T follicular helper cell (primary cell): ENCODE data around the gene VTI1A.
"Not testable (repeated sequence)": the region's sequence is repeated elsewhere in the genome, so short reads cannot be mapped to it uniquely, and the experiment has no call there.

Experiments
- DNase-seq: peaks from one replicate; pipeline ENCODE4 v3.0.0-alpha.2; 2020; ENCODE audit warnings: low read depth

The VTI1A gene

DNA sequence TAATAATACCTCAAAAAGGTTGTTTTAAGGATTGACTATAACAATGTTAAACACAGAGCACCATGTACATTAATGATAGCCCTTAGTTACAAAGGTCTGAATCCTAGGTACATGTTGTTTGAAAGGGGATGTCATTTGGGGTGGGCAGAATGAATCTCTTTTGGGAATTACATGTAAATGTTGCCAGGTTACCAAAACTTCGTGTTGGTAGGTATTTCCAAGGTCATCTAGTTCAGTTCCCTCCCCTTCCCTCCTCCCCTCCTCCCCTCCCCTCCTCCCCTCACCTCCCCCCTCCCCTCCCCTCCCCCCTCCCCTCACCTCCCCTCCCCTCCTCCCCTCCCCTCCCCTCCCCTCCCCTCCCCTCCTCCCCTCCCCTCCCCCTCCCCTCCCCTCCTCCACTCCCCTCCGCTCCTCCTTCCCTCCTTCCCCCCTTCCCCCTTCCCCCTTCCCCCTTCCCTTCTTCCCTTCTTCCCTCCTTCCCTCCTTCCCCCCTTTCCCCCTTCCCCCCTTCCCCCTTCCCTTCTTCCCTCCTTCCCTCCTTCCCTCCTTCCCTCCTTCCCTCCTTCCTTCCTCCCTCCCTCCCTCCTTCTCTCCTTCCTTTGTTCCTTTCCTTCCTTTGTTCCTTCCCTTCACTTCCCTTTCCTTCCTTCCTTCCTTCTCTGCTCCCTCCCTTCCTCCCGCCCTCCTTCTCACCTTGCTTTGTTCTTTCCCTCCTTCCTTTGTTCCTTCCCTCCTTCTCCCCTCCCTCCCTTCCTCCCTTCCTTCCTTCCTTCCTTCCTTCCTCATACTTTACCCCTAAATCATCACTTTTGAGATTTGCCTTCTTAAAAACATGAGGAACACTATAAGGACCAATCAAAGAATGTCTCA is 8.1 kb downstream of the VTI1A start:
- DNase-seq: no peak

DNA sequence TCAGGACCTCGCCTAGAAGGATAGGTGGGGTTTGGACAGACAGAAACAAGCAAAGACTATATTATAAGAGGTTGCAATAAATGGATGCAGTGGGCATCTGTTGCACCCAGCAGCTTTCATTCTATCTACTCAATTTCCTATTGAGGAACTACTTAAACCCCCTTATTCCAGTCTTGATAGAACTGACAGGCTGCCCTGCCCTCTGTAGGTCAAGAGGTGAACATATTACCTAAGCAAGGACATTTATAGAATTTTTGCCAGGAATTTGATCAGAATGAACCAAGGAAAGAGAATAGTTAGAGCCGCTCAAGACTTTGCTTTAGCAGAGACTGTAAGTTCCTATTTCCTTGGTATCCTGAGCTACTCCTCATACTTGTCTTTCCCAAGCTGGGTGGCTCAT is 9.5 kb downstream of the VTI1A start:
- DNase-seq: no peak

DNA sequence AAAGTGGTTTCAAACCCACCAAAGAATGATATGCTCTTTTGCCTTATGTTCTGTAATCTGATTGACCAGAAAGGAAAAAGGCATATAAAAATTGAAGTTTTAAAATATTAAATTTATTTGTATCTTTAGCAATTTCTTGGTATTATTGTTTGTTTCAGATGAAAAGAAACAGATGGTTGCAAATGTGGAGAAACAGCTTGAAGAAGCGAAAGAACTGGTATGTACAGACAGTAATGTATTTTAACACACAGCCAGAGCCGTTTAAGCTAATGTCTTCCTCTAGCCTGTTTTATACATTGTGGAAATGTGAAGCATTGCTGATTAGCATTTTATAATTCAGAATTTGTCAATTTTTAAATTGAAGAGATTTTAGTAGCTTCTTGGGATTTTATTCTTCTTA is 13.4 kb downstream of the VTI1A start:
- DNase-seq: no peak

DNA sequence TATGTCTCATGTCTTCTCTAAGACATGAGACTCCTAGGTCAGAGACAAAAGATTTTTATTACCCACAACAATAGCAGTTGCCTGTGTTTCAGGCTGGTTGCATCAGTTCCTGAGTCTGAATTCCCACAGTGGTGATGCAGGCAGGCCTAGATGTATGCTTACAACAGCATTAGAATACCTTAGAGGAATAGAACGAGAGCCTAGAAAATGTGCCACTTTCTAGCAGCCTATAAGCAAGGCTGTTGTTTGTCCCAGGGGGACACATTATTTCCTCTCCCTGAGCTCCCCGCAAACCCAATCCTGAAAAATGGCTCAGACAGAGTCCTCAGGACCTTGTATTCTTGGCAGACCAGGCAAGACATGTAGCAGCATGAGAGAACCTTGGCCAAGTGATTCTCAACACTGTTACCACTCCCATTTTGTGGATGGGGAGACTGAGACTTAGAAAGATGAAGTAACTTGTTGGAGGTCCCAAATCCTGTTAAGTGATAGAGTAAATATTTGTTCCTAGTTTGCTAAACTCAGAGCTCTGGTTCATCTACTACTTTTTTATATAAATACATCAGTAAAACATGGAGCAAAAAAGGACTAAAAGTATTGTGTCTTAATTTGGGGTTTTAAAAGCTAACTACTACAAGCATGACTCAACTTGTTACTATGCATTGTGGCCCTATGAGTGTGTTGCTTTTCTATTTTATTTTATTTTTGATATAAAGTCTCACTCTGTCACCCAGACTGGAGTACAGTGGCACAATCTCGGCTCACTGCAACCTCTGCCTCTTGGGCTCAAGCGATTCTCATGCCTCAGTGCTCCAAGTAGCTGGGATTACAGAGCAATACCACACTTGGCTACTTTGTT is 14.2 kb downstream of the VTI1A start:
- DNase-seq: no peak

DNA sequence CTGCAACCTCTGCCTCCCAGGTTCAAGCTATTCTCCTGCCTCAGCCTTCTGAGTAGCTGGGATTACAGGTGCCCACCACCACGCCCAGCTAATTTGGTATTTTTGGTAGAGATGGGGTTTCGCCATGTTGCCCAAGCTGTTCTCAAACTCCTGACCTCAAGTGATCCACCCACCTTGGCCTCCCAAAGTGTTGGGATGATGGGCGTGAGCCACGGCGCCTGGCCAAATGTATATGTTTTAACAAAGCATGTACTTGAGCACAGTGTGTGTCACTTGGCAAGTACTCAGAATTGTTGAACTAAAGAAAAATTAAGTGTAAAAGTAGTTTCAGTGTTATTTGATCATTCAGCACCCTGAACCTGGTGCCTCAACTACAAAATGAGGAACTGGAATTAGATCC is 17.1 kb downstream of the VTI1A start:
- DNase-seq: not testable (repeated sequence)

DNA sequence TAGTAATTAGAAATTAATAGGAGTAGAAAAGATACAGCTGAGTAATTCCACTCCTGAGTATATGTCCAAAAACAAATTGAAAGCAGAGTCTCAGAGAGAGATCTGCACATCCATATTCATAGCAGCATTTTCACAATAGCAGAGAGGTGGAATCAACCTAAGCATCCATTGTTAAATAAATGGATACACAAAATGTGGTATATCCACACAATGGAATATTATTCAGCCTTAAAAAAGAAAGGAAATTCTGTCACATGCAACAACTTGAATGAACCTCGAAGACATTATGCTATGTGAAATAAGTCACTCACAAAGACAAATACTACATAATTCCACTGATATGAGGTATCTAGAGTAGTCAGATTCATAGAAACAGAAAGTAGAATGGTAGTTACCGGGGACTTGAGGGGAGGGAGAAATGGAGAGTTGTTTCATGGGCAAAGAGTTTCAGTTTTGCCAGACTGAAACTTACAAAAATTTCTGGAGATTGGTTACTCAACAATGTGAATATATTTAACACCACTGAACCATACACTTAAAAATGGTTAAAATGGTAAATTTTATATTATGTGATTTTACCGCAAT is 18.4 kb downstream of the VTI1A start:
- no peak for DNase-seq

DNA sequence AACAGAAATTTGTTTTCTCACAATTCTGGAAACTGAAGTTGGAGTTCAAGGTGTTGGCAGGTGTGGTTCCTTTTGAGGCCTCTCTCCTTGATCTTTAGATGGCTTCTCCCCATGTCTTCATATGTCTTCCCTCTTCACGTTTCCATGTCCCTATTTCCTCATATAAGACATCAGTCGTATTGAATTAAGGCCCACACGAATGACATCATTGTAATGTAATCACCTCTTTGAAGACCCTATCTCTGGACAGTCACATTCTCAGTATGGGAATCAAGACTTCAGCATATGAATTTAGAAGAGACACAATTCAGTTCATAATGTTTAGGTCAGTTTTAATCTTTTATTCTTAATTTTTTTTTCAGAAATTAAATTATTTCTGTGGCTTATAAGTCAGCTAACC is 19.8 kb downstream of the VTI1A start:
- no peak for DNase-seq

DNA sequence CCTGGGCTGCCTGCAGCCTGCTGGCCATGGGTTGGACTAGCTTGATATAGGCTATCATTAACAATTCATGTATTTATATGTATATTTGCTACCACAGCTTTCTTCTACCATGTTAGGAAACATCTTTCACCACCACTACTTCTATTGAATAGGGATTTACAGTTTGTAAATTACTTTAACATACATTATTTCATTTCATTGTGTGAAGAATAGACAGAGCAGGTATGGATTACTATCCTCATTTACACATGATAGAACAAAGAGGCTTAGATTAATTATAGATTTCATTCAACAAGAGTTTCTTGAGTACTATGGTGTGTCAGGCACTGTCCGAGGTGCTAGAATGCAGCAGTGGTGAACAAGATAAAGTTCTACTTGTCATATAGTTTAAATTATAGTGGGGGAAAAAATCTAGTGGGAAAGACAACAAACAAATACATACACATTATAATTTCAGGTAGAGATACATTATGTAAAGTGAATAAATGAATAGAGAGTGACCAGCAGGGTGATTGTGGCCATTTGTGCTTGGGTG is 20.6 kb downstream of the VTI1A start:
- DNase-seq: no peak

DNA sequence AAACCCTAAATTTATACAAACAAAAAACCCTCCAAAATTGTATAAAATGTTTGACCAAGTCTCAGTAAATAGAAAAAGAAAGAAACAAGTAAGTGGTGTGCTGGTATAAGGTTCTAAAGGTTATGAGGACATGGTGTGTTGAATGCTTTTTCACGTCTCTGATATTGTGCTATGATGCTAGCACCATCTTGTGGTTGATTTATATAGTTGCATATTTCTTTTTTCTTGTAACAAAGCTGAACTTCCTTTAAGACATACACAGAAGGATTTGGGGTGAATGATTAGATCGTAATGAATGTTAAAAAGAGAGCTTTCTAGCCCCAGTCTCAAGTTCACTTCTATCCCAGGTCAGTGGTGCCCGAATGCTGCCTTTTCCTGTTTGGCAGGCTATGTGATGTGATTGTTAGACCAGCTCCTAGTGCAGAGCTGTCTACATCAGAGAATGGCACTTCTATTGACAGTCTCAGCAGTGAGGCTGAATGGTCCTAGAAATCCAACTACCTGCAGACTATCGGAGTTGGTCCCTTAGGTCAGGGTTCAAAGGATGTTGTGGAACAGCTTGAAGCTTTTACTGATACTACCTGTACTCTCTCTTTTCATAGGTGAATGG is 25.0 kb downstream of the VTI1A start:
- no peak for DNase-seq

DNA sequence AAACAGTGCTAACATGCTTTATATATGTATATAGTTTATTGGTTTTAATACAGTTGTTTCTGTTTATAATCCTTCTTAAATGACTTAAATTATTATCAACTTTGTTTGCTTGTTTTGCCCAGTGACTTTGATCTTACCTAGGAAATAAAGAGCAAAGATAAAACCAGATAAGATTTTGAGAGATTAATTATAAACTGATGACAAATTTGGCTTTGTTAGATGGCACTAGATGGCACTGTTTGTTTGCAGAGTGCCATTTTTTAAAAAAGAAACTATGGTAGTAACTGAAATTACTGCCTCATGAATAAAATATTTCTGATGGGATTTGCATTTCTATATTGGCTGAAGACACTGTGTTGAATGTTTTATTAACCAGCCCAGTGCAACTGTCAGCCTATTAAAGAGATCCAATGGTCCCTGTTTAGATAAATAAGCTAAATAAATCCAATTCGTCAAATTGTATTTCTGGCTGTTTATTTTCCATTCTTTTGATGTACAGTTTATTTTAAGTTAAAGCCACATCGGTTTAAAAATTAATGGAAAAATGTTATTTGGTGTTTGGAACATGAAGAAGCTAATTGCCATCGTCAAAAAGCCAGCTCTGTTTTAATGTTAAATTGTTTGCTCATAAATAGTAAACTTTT is 28.7 kb downstream of the VTI1A start:
- DNase-seq: no peak

DNA sequence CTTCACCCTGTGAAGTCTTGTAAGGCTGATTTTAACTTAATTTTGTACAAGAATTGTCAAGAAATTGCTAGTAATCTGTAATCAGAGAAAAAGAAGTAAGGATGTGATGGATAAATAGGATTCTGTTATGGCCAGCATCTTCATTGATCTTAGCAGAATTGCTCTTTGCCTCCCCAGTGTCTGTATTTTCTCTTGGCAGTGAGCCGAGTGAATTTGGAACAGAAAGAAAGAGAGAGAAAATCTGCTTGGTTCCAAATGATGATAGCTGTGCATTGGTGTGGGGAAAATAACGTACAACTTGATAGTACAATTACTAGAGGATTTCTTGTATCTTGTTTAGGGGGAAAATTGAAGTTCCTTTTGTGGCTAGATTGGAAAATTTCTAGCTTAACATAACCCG is 34.6 kb downstream of the VTI1A start:
- no peak for DNase-seq

DNA sequence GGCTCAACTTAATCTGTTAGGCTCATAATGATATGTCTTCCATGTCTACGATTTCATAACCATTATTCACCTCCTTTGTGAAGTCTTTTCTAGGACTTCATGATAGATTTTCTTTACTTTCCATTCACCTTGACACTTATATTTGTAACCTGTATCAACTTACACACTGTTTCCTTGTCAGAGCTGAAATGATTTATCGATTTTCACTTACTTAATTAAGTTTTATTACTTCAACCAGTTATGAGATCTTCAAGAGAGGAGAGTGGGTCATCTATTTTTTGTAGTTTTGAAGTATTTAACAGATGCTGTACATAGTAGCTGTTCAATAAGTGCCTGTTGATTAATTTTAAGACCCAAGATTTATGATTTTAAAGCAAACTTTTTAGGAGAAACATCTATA is 37.4 kb downstream of the VTI1A start:
- DNase-seq: no peak

DNA sequence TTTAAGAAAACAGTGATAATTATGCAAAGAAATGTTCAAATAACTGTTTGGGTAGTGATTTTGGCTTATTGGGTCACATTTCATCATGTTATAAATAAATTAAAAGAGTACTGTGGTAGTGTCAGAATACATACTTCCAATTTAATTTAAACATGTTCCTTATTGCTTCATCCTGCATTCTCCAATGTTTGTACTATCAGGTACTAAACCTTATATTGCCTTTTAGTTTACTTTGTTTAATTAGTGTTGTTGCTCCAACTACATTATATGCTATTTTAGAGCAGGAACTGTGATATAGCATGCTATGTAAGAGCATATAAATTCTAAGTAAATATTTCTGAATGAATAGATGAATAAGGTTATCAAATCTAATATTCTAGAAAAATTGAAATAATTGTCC is 40.9 kb downstream of the VTI1A start:
- DNase-seq: no peak

DNA sequence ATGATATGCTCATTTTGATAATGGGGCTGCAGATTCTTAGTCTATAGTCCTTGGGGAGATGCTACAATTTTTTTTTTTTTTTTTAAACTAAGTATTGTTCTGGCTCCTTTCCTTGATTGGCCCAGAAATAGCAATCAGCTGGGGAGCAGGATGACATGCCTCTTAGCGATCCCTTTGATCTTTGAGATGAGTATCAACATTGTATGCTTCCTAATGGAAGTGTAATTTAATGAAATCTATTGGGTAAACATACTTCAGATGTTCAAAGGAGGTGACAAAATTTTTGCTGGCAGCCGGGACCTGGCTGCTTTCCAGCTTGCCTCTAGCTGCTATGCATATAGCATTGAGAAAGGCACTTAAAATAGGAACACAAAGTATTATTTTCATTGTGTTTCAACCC is 43.5 kb downstream of the VTI1A start:
- no peak for DNase-seq

DNA sequence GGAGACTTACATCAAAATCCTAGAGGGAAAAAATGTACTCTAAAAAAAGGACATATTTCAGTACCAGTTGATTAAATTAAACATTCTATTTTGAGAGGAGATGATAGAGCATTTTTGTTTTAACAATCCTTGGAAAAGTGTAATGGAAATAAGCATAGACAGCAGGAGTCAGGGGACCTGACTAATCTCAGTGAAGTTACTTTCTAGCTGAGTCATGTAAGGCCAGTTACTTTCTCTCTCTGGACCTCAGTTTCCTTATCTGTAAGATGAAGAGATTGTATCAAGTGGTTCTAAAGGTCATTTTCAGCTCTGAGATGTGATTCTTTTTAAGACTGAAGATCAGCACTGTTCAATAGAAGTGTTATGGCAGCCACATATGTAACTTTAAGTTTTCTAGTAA is 44.1 kb downstream of the VTI1A start:
- DNase-seq: no peak

DNA sequence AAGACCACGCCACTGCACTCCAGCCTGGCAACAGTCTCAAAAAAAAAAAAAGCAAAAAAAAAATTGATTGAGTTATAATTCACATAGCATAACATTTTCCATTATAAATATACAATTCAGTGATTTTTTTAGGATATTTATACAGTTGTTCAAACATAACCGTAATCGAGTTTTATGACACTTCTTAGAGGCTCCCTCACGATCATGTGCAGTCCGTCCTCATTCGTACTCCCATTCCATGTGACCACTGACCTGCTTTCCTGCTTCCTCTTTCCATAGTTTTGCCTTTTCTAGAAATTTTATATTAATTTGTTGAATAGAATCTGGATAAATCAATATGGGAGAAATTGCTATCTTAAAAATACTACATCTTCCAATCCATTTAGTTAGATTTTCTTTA is 45.7 kb downstream of the VTI1A start:
- no peak for DNase-seq

DNA sequence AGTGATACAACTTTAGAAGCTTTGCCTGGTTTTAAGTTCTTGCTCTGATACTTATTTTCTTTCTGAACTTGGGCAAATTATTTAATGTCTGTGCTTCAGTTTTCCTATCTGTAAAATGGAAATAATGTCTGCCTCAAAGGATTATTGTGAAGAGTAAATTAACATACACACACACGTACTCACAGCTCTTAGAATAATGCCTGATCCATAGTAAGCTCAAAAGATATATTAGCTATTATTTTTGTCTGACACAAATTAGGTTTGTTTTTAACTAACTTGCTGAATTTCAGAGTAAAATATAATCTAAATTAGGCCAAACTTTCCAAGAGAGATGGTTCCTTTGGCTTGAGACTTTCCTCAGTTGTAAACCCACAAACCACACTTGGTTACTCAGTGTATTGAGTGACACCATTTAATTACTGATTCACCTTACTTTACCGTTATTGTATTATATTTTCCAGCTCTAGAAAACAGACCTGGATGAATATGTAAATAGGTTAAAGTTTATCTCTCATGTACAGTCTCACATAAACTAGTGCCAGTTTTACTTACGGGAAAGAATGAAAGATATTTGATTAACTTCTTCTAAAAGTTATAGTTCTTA is 50.4 kb downstream of the VTI1A start:
- DNase-seq: no peak

DNA sequence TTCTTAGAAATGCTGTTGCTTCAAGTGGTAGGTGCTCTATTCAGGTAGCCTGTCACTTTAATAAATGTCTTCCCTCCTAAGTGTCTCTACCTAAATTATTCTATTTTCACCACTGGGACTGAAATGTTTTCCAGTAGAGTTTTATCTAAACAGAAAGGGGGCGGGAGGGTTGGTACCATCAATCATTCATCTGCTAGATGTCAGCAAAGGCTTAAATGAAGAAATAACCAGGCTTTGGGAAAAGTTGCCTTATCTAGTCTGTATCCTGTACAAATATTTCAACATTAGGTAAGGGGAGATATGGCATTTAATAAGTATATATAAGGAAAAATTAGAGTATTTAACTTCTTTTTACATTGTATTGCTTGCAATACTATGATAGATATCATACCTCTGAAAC is 51.8 kb downstream of the VTI1A start:
- DNase-seq: no peak

DNA sequence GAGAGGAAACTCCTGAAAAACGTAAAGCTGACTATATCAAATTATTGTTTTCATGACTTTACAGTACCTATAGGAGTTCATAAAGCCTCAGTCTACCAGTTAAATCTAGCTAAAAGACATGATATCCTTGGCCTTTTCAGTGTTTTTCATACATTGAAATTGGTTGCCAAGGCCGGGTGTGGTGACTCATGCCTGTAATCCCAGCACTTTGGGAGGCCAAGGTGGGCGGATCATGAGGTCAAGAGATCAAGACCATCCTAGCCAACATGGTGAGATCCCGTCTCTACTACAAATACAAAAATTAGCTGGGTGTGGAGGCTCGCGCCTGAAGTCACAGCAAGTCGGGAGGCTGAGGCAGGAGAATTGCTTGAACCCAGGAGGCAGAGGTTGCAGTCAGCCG is 53.0 kb downstream of the VTI1A start:
- not testable (repeated sequence) for DNase-seq

DNA sequence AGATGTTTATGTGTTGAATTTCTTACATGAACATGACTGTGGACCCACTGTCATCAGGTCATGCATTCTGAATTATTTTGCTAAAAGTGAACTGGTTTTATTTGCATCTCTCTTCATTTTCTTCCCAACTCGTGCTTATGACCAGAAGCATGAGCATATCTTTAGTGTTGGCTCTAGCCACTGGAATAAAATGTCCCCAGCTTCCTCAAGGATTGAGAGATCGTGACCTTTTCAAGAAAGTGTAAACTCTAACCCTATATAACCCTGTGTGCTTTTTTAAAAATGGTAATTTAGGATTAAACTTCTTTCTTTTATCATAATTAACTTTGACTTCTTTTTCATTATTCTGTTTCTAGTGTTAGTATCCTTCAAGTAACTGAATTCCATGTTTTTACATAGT is 55.5 kb downstream of the VTI1A start:
- DNase-seq: no peak

DNA sequence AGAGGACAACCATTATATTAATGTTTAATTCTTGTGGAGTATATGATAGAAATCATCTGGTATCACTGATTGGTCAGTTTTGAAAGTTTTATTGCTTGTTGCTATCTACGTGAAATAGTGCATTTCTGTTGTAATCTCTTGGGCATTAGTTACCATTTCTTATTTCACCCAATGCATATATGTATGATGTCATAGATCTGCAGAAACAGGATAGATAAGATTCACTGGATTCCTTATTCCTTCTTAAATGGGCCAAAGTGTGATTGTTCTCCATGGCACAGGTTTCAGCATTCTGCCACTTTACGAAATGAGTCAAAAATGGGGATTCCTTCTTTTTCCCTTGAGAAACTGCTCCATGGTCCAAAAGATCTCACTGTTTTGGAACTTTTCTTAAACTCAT is 56.6 kb downstream of the VTI1A start:
- DNase-seq: no peak
